Endothelial cell of umbilical vein (primary cell): Measurements from ENCODE around the gene CRB1. TPM values are rescaled to one million over a fixed set of nuclear protein-coding genes. Genes with fewer than 3 reads are reported as not detected.

Source experiments
- BruUV-seq: library from RNA; stranded (reverse); fragments of 400-500 nt; replicated peaks from 2 replicates; lab custom pipeline; 2021; lab: Mats Ljungman, UMichigan
- CTCF ChIA-PET: fragments of 300-600, 350-600 bp; sonication (Branson Sonifier 250); formaldehyde crosslinking; loops from one replicate; lab custom pipeline; 2021; ENCODE audit warnings: antibody characterized with exemption, inconsistent platforms; lab: Charles Lee
- POLR2A ChIA-PET: fragments of 300-600, 350-600 bp; sonication (Branson Sonifier 250); formaldehyde crosslinking; loops from one replicate; lab custom pipeline; 2021; ENCODE audit warnings: antibody characterized with exemption, inconsistent platforms; lab: Charles Lee
- DNase-seq: peaks from one replicate; pipeline ENCODE4 v3.0.0-alpha.2; 2011; ENCODE audit warnings: low read depth, low spot score
- FAIRE-seq: peaks from 2 replicates; lab custom pipeline; 2011; peaks lifted over from hg19 to GRCh38; lab: Jason Lieb, UNC
- H2AFZ ChIP-seq: 2 replicates; pipeline ENCODE4 v1.6.0; 2012; ENCODE audit warnings: low read depth, low read length, control low read depth, inconsistent platforms
- H3K27ac ChIP-seq: 2 replicates; pipeline ENCODE4 v1.5.1; 2011; ENCODE audit warnings: low read depth, mild to moderate bottlenecking, control low read depth, low read length, moderate library complexity; ENCODE audit not compliant: insufficient read depth
- H3K27me3 ChIP-seq, 2 experiments: 2 replicates each; pipeline versions ENCODE4 v1.6.0 to v1.6.1; 2011; ENCODE audit warnings: low read length in 2 of 2, mixed read lengths in 1 of 2; ENCODE audit not compliant: control insufficient read depth in 2 of 2, insufficient read depth in 2 of 2
- H3K36me3 ChIP-seq, 2 experiments: 2 replicates in 1 of 2; 3 replicates in 1 of 2; pipeline ENCODE4 v1.5.1; 2011; ENCODE audit warnings: low read length in 2 of 2, mild to moderate bottlenecking in 1 of 2, moderate library complexity in 1 of 2; ENCODE audit not compliant: control insufficient read depth in 2 of 2, insufficient read depth in 2 of 2; ENCODE audit errors: extremely low read depth in 1 of 2
- H3K4me1 ChIP-seq: 3 replicates; pipeline ENCODE4 v1.5.1; 2011; ENCODE audit warnings: mild to moderate bottlenecking, low read length; ENCODE audit not compliant: control insufficient read depth, insufficient read depth; ENCODE audit errors: extremely low read depth
- H3K4me2 ChIP-seq: 2 replicates; pipeline ENCODE4 v1.6.1; 2011; ENCODE audit warnings: low read length, control low read depth, mixed read lengths; ENCODE audit not compliant: insufficient read depth
- H3K4me3 ChIP-seq, 3 experiments: fragments of 200-600 bp in 1 of 3; sonication (generic), shearing (Covaris generic) in 1 of 3; replicated peaks in 1 of 3; 2 replicates each; pipeline ENCODE4 v1.5.1; 2011 to 2016; ENCODE audit warnings: control low read depth in 3 of 3, low read length in 3 of 3, mild to moderate bottlenecking in 2 of 3, inconsistent platforms in 1 of 3, low read depth in 1 of 3, moderate library complexity in 1 of 3; ENCODE audit not compliant: insufficient read depth in 1 of 3
- H3K79me2 ChIP-seq: 2 replicates; pipeline ENCODE4 v1.6.0; 2012; ENCODE audit warnings: low read length, inconsistent platforms; ENCODE audit not compliant: control insufficient read depth, insufficient read depth
- H3K9ac ChIP-seq: replicated peaks from 2 replicates; pipeline ENCODE3; 2011; ENCODE audit warnings: low read length, control low read depth; ENCODE audit not compliant: insufficient read depth; ENCODE audit errors: extremely low read depth
- H3K9me1 ChIP-seq: replicated peaks from 3 replicates; pipeline ENCODE4 v1.6.0; 2011; ENCODE audit warnings: mild to moderate bottlenecking, low read length; ENCODE audit not compliant: control insufficient read depth, insufficient read depth; ENCODE audit errors: extremely low read depth
- H3K9me3 ChIP-seq: replicated peaks from 2 replicates; pipeline ENCODE4 v1.5.1; 2012; ENCODE audit warnings: low read length, inconsistent platforms; ENCODE audit not compliant: control insufficient read depth, insufficient read depth
- H4K20me1 ChIP-seq: replicated peaks from 2 replicates; pipeline ENCODE3; 2011; ENCODE audit warnings: mild to moderate bottlenecking, low read length; ENCODE audit not compliant: control insufficient read depth, insufficient read depth; ENCODE audit errors: extremely low read depth
- CTCF ChIP-seq, 2 donors: IDR thresholded peaks; 1 replicate in 1 of 2; 2 replicates in 1 of 2; pipeline ENCODE4 v1.5.1; 2011; ENCODE audit warnings: low read length in 2 of 2, mild to moderate bottlenecking in 2 of 2, moderate library complexity in 2 of 2, control low read depth in 1 of 2, inconsistent platforms in 1 of 2, low read depth in 1 of 2; ENCODE audit not compliant: insufficient read depth in 1 of 2; ENCODE audit errors: extremely low read depth in 1 of 2
- EZH2 ChIP-seq: IDR thresholded peaks from 2 replicates; pipeline ENCODE4 v1.6.1; 2012; ENCODE audit warnings: borderline replicate concordance, low read depth, mild to moderate bottlenecking, moderate library complexity, low read length, inconsistent platforms; ENCODE audit not compliant: severe bottlenecking
- FOS ChIP-seq: IDR thresholded peaks from 2 replicates; pipeline ENCODE4 v1.6.1; 2011; ENCODE audit warnings: mild to moderate bottlenecking, low read length, moderate library complexity, borderline replicate concordance; ENCODE audit not compliant: insufficient read depth
- GATA2 ChIP-seq: IDR thresholded peaks from 2 replicates; pipeline ENCODE4 v1.7.0; 2011; ENCODE audit warnings: low read depth, mild to moderate bottlenecking, moderate library complexity, mixed read lengths, low read length; ENCODE audit not compliant: insufficient read length, insufficient read depth
- JUN ChIP-seq: IDR thresholded peaks from 2 replicates; pipeline ENCODE4 v1.6.1; 2011; ENCODE audit warnings: borderline replicate concordance, low read depth; ENCODE audit not compliant: insufficient read length, insufficient read depth
- MAX ChIP-seq: IDR thresholded peaks from 2 replicates; pipeline ENCODE4 v1.6.1; 2011; ENCODE audit not compliant: insufficient read depth, insufficient read length
- MYC ChIP-seq: IDR thresholded peaks from one replicate; pipeline ENCODE4 v1.6.1; 2011; ENCODE audit warnings: mild to moderate bottlenecking, low read depth, low read length
- POLR2A ChIP-seq: IDR thresholded peaks from 2 replicates; pipeline ENCODE4 v1.6.1; 2012; ENCODE audit warnings: low read depth, mild to moderate bottlenecking, control low read depth, low read length
- POLR2AphosphoS5 ChIP-seq: IDR thresholded peaks from 2 replicates; pipeline ENCODE4 v1.6.1; 2012; ENCODE audit warnings: low read depth, mild to moderate bottlenecking, control low read depth, low read length, moderate library complexity; ENCODE audit not compliant: insufficient read depth
- dilution Hi-C: fragments of 300-500 bp; cut with MboI; formaldehyde crosslinking; loops from one replicate; pipeline ENCODE4 v1.15.0; 2019; ENCODE audit warnings: low sequenced_read_pairs; ENCODE audit not compliant: extremely low pct_ligation_motif_present
- intact Hi-C: fragments of 100-400 bp; cut with micrococcal nuclease; formaldehyde crosslinking; loops from one replicate; pipeline ENCODE4 v1.10.0; 2022
- polyA plus RNA-seq, 4 experiments: library from polyadenylated mRNA; depleted of rRNA in 3 of 4; stranded (reverse) in 3 of 4; unstranded in 1 of 4; fragments of >200 nt; gene quantifications; 2 replicates each; pipeline versions ENCODE4 v1.2.1 to v1.2.3, GENCODE V29; 2011 to 2012; ENCODE audit warnings: missing spikeins in 1 of 4
- total RNA-seq: library from RNA; stranded (reverse); gene quantifications from 2 replicates; pipeline ENCODE4 v1.2.3, GENCODE V29; 2021

The CRB1 gene
- total and polyA plus RNA-seq, 2 donors (not counting 3 experiments of a cell fraction or from before 2014, with no cell fraction given), result not detected

GRCh38 chr1:197469620-197470210 lies 201.7 kb downstream of the CRB1 start:
- Histone ChIP-seq H3K4me3 (no peak overlapping the region), H3K4me1 (no peaks in the 10 kb centered on the region), H3K9me1 (no peaks in the 10 kb centered on the region), H3K27me3 (no peaks in the 10 kb centered on the region), H3K9me3 (no peaks in the 10 kb centered on the region), H3K27ac (no peak overlapping the region), H3K4me2 (peak overlapping the region; percentile 24), H3K36me3 (no peaks in the 10 kb centered on the region), H3K9ac (no peak overlapping the region), H3K79me2 (no peaks in the 10 kb centered on the region), H2AFZ (no peak overlapping the region), H4K20me1 (no peaks in the 10 kb centered on the region)
- dilution Hi-C loops, result no loop called here
- TF ChIP-seq JUN (no peak), POLR2AphosphoS5 (no peak), POLR2A (no peak), CTCF (IDR thresholded peaks at IDR 0.05; ENCODE audit: extremely low read depth in 1 of 2, insufficient read depth in 1 of 2, low read depth in 1 of 2, low read length in 2 of 2) (no peak), FOS (no peak), EZH2 (no peak), MAX (no peak), GATA2 (no peak), MYC (no peak)
- DNase-seq (no peak), FAIRE-seq (no peak)
- POLR2A ChIA-PET, result no interaction called here
- BruUV-seq, result no TSS peak
- intact Hi-C loops, result no loop called here
- CTCF ChIA-PET, result interaction anchor here (1.0 to 1.4 kb wide), 2 partner anchors 50 to 70 kb away, joined by 3 to 4 read pairs; no protein-coding TSS in a partner anchor
